Activated CD4-positive, alpha-beta T cell treated with anti-CD3 and anti-CD28 coated beads, Interleukin-2, amount 50 U/mL, for 4 hours (primary cell): ENCODE results near the gene IL17C.

Experiments used
- DNase-seq, 2 experiments: peaks; one replicate each; pipeline ENCODE4 v3.0.0-alpha.2; 2020

Gene IL17C

GRCh38 chr16:88629835-88630234, 8.5 kb upstream of the IL17C start:
- no peak for DNase-seq

GRCh38 chr16:88630433-88630832, 7.9 kb upstream of the IL17C start:
- no peak for DNase-seq

- no peak for DNase-seq
These were observed 7.4 kb upstream of the IL17C start for GRCh38 chr16:88630941-88631340.

- no peak for DNase-seq
These were observed 7.0 kb upstream of the IL17C start for GRCh38 chr16:88631384-88631783.

GRCh38 chr16:88631920-88632586, 6.3 kb upstream of the IL17C start:
- DNase-seq: no peak

GRCh38 chr16:88632587-88632930, 5.8 kb upstream of the IL17C start:
- DNase-seq: no peak

- peak; percentile 34 to 45 for DNase-seq
These were observed 4.7 kb upstream of the IL17C start for GRCh38 chr16:88633684-88634140.

- peak; percentile 35 to 39 for DNase-seq
These were observed 4.0 kb upstream of the IL17C start for GRCh38 chr16:88634141-88634993.

- no peak for DNase-seq
These were observed 3.2 kb upstream of the IL17C start for GRCh38 chr16:88634994-88635670.

GRCh38 chr16:88635671-88636319, 2.6 kb upstream of the IL17C start:
- no peak for DNase-seq

- DNase-seq: no peak
These were observed 1.7 kb upstream of the IL17C start for GRCh38 chr16:88636488-88637265.

- DNase-seq: no peak
These were observed 1.1 kb downstream of the IL17C start for GRCh38 chr16:88639231-88640038.

- no peak for DNase-seq
These were observed 1.7 kb downstream of the IL17C start for GRCh38 chr16:88640039-88640495.

GRCh38 chr16:88640498-88641247, 2.3 kb downstream of the IL17C start:
- DNase-seq: no peak

- no peak for DNase-seq
These were observed 4.7 kb downstream of the IL17C start for GRCh38 chr16:88642881-88643643.

- no peak for DNase-seq
These were observed 5.2 kb downstream of the IL17C start for GRCh38 chr16:88643644-88643932.

GRCh38 chr16:88645455-88645854, 7.1 kb downstream of the IL17C start:
- DNase-seq: no peak

- no peak for DNase-seq
These were observed 7.6 kb downstream of the IL17C start for GRCh38 chr16:88645941-88646340.

GRCh38 chr16:88646345-88647034, 8.1 kb downstream of the IL17C start:
- DNase-seq: no peak
